Left lobe of liver (tissue), 2 donors: Measurements from ENCODE around the gene AP5S1. TPM values are rescaled to one million over a fixed set of nuclear protein-coding genes. Genes with fewer than 3 reads are reported as not detected.

Source experiments
- ATAC-seq: fragments of 200-7000 bp; cut with Tn5 transposase; one replicate; pipeline ENCODE4 v1.9.1; 2020; ENCODE audit warnings: mild to moderate bottlenecking, moderate library complexity
- DNase-seq: peaks from one replicate; pipeline ENCODE4 v3.0.0-alpha.2; 2020; ENCODE audit warnings: low spot score
- total RNA-seq: library from RNA; stranded (reverse); gene quantifications from one replicate; pipeline ENCODE4 v1.2.1, GENCODE V29; 2021
- donor health status: DM: no; HTN: no; CAD: no; lungs with moderate emphysema.
- donor health status: DM: no; HTN: yes; CAD: no.

AP5S1 gene
- total RNA-seq, 1 donor from 2014 or later: 9.7 TPM

GRCh38 chr20:3871550-3872265, 51.4 kb downstream of the AP5S1 start:
- no peak for DNase-seq
- no peak for ATAC-seq

- ATAC-seq (no peak), DNase-seq (no peak)
These were observed 53.2 kb downstream of the AP5S1 start for GRCh38 chr20:3873507-3873906.

- ATAC-seq (peak; percentile 8), DNase-seq (no peak)
These were observed 54.0 kb downstream of the AP5S1 start for GRCh38 chr20:3874194-3874844.

- DNase-seq (no peak), ATAC-seq (peak; percentile 13)
These were observed 55.1 kb downstream of the AP5S1 start for GRCh38 chr20:3875378-3875974.

GRCh38 chr20:3876000-3876399, 55.7 kb downstream of the AP5S1 start:
- no peak for DNase-seq
- ATAC-seq: no peak

GRCh38 chr20:3876676-3877075, 56.3 kb downstream of the AP5S1 start:
- DNase-seq (no peak), ATAC-seq (no peak)

Other genes with a start within 250 kb of the AP5S1 start
- gene GFRA4, start 157.1 kb upstream of the AP5S1 start, total RNA-seq: not detected
- gene ADAM33, start 138.5 kb upstream of the AP5S1 start, total RNA-seq: 0.48 TPM
- 5.9 TPM for gene SIGLEC1, start 107.9 kb upstream of the AP5S1 start, total RNA-seq
- gene HSPA12B, start 87.9 kb upstream of the AP5S1 start, total RNA-seq: 1.4 TPM
- 10.6 TPM for gene ADISSP, start 52.8 kb upstream of the AP5S1 start, total RNA-seq
- 0.10 TPM for gene SPEF1, start 39.1 kb upstream of the AP5S1 start, total RNA-seq
- gene CENPB, start 33.8 kb upstream of the AP5S1 start, total RNA-seq: 39.4 TPM
- gene CDC25B, start 24.2 kb upstream of the AP5S1 start, total RNA-seq: 12.4 TPM
- 21.9 TPM for gene MAVS, start 26.3 kb downstream of the AP5S1 start, total RNA-seq
- 14.7 TPM for gene PANK2, start 68.8 kb downstream of the AP5S1 start, total RNA-seq
- 1.4 TPM for gene RNF24, start 195.0 kb downstream of the AP5S1 start, total RNA-seq